ENCODE results near the gene PSME2. TPM values are rescaled to one million over a fixed set of nuclear protein-coding genes. Genes with fewer than 3 reads are reported as not detected.

Gene PSME2
- total and polyA plus RNA-seq, 2 of the 13 experiments (the other 11 are each of a cell fraction or from before 2014, with no cell fraction given), result 332 to 716 TPM

- TF ChIP-seq, protein P1, sequence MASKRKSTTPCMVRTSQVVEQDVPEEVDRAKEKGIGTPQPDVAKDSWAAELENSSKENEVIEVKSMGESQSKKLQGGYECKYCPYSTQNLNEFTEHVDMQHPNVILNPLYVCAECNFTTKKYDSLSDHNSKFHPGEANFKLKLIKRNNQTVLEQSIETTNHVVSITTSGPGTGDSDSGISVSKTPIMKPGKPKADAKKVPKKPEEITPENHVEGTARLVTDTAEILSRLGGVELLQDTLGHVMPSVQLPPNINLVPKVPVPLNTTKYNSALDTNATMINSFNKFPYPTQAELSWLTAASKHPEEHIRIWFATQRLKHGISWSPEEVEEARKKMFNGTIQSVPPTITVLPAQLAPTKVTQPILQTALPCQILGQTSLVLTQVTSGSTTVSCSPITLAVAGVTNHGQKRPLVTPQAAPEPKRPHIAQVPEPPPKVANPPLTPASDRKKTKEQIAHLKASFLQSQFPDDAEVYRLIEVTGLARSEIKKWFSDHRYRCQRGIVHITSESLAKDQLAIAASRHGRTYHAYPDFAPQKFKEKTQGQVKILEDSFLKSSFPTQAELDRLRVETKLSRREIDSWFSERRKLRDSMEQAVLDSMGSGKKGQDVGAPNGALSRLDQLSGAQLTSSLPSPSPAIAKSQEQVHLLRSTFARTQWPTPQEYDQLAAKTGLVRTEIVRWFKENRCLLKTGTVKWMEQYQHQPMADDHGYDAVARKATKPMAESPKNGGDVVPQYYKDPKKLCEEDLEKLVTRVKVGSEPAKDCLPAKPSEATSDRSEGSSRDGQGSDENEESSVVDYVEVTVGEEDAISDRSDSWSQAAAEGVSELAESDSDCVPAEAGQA (IDR thresholded peaks at IDR 0.05; ENCODE audit: low read depth), result 0 out of 2 replicates have a peak, but pooled peaks have one; percentile 8
- TF ChIP-seq, protein P1 (CRISPR knock-in tag; IDR thresholded peaks at IDR 0.05; ENCODE audit: borderline replicate concordance), result no peak
- no peak for TF ChIP-seq POLR2AphosphoS5 (IDR thresholded peaks at IDR 0.05; ENCODE audit: low read depth, low read length)
- TF ChIP-seq IRF9 (CRISPR knock-in tag; IDR thresholded peaks at IDR 0.05; ENCODE audit: borderline replicate concordance), result 0 out of 2 replicates have a peak, but pooled peaks have one; percentile 29
- TF ChIP-seq ZNF570 (CRISPR knock-in tag; IDR thresholded peaks at IDR 0.05; ENCODE audit: borderline replicate concordance), result no peak
- no peak for TF ChIP-seq ZNF709 (CRISPR knock-in tag; IDR thresholded peaks at IDR 0.05)
- peak; percentile 67; the same call in 1 of the 2 replicates for TF ChIP-seq ZFP62 (CRISPR knock-in tag; IDR thresholded peaks at IDR 0.05)
- TF ChIP-seq PLRG1 (conservative IDR thresholded peaks at IDR 0.05), result no peak
- no peak for TF ChIP-seq ZFP36 (IDR thresholded peaks at IDR 0.05; ENCODE audit: borderline replicate concordance, low read depth, low read length, partially characterized antibody)
- TF ChIP-seq ZNF768 (CRISPR knock-in tag; IDR thresholded peaks at IDR 0.05), result peak; percentile 71; the same call in 1 of the 2 replicates
- TF ChIP-seq EEA1 (CRISPR knock-in tag; IDR thresholded peaks at IDR 0.05; ENCODE audit: borderline replicate concordance), result 0 out of 2 replicates have a peak, but pooled peaks have one; percentile 26
- no peak for TF ChIP-seq HDAC6 (IDR thresholded peaks at IDR 0.05; ENCODE audit: low read depth, low read length)
- TF ChIP-seq PHF5A (CRISPR knock-in tag; IDR thresholded peaks at IDR 0.05; ENCODE audit: low read depth, unreplicated experiment), result no peak
- TF ChIP-seq ATF6 (CRISPR knock-in tag; conservative IDR thresholded peaks at IDR 0.05), result no peak
- 0 out of 2 replicates have a peak, but pooled peaks have one; percentile 13 for TF ChIP-seq KDM2A (CRISPR knock-in tag; IDR thresholded peaks at IDR 0.05; ENCODE audit: borderline replicate concordance, low read depth)
- no peak for TF ChIP-seq KMT2A (CRISPR knock-in tag; IDR thresholded peaks at IDR 0.05)
- TF ChIP-seq ZNF567 (CRISPR knock-in tag; IDR thresholded peaks at IDR 0.05; ENCODE audit: borderline replicate concordance), result 0 out of 2 replicates have a peak, but pooled peaks have one; percentile 48
- peak; percentile 88; the same call in 1 of the 2 replicates for TF ChIP-seq KLF13 (CRISPR knock-in tag; IDR thresholded peaks at IDR 0.05)
- TF ChIP-seq ARHGAP35 (CRISPR knock-in tag; IDR thresholded peaks at IDR 0.05; ENCODE audit: borderline replicate concordance), result peak; percentile 33; the same call in 1 of the 2 replicates
These were observed 14.2 kb downstream of the PSME2 start (continued) for GRCh38 chr14:24132061-24132685.
